Right forelimb (tissue), 1 donor: ENCODE measurements around the gene TRIM66.

Experiments
- DNase-seq: peaks from one replicate; pipeline ENCODE4 v3.0.0-alpha.2; 2018

TRIM66 gene

GRCh38 chr11:8682303-8683114 lies at the start of gene TRIM66, which contains the start of gene RPL27A:
Gene TRIM66, minus strand, starts transcription at chr11:8682665. Its CDS starts 10,391 bp downstream, at chr11:8672274.
Gene RPL27A, plus strand, starts transcription at chr11:8682792. Its CDS starts 22 bp downstream, at chr11:8682814.
- peak; percentile 100 for DNase-seq

- no peak for DNase-seq
Observed at GRCh38 chr11:8731647-8732323, 49.3 kb upstream of the TRIM66 start.

GRCh38 chr11:8730697-8731020 lies 48.2 kb upstream of the TRIM66 start:
- DNase-seq, result no peak

GRCh38 chr11:8729837-8730696 lies 47.6 kb upstream of the TRIM66 start:
- no peak for DNase-seq

- DNase-seq, result no peak
Observed at GRCh38 chr11:8729067-8729466, 46.6 kb upstream of the TRIM66 start.

- no peak for DNase-seq
Observed at GRCh38 chr11:8728563-8728962, 46.1 kb upstream of the TRIM66 start.

- DNase-seq, result no peak
Observed at GRCh38 chr11:8726395-8726794, 43.9 kb upstream of the TRIM66 start.

- no peak for DNase-seq
Observed at GRCh38 chr11:8724682-8725081, 42.2 kb upstream of the TRIM66 start.

GRCh38 chr11:8723711-8724110 lies 41.2 kb upstream of the TRIM66 start:
- DNase-seq, result no peak

- no peak for DNase-seq
Observed at GRCh38 chr11:8722809-8723208, 40.3 kb upstream of the TRIM66 start.

GRCh38 chr11:8721609-8722500 lies 39.4 kb upstream of the TRIM66 start:
- peak; percentile 78 for DNase-seq

- no peak for DNase-seq
Observed at GRCh38 chr11:8720868-8721608, 38.6 kb upstream of the TRIM66 start.

GRCh38 chr11:8720352-8720751 lies 37.9 kb upstream of the TRIM66 start:
- DNase-seq, result no peak

- DNase-seq, result no peak
Observed at GRCh38 chr11:8719721-8720120, 37.3 kb upstream of the TRIM66 start.

GRCh38 chr11:8719211-8719649 lies 36.8 kb upstream of the TRIM66 start:
- DNase-seq, result peak; percentile 68

GRCh38 chr11:8717876-8718753 lies 35.6 kb upstream of the TRIM66 start:
- DNase-seq, result peak; percentile 64

GRCh38 chr11:8717544-8717875 lies 35.0 kb upstream of the TRIM66 start:
- DNase-seq, result no peak

- no peak for DNase-seq
Observed at GRCh38 chr11:8715501-8715900, 33.0 kb upstream of the TRIM66 start.

- DNase-seq, result no peak
Observed at GRCh38 chr11:8714622-8715225, 32.3 kb upstream of the TRIM66 start.
